Transverse colon (tissue), 4 donors: Measurements from ENCODE around the gene PPL. TPM values are rescaled to one million over a fixed set of nuclear protein-coding genes. Genes with fewer than 3 reads are reported as not detected.

Experiments used
- DNase-seq: peaks from one replicate; pipeline ENCODE4 v3.0.0-alpha.2; 2019
- H3K27ac ChIP-seq, 4 donors: fragments of 200-600 bp; sonication (generic); 2 replicates each; pipeline ENCODE4 v1.5.1; 2016 to 2018; ENCODE audit warnings: inconsistent platforms in 4 of 4
- H3K27me3 ChIP-seq: fragments of 200-600 bp; sonication (generic); 2 replicates; pipeline ENCODE4 v1.5.1; 2017; ENCODE audit warnings: inconsistent platforms
- H3K36me3 ChIP-seq, 4 donors: fragments of 200-600 bp; sonication (generic); 2 replicates each; pipeline ENCODE4 v1.5.1; 2017 to 2019; ENCODE audit warnings: inconsistent platforms in 4 of 4
- H3K4me1 ChIP-seq, 4 donors: fragments of 200-600 bp; sonication (generic); 2 replicates each; pipeline ENCODE4 v1.5.1; 2017 to 2020; ENCODE audit warnings: inconsistent platforms in 4 of 4
- H3K4me3 ChIP-seq, 4 donors: fragments of 200-600 bp; sonication (generic); 1 replicate in 1 of 4; 2 replicates in 3 of 4; pipeline versions ENCODE4 v1.5.1 to v1.6.1; 2017 to 2019; ENCODE audit warnings: inconsistent platforms in 4 of 4
- H3K9me3 ChIP-seq, 2 donors: fragments of 200-600 bp; sonication (generic); 2 replicates each; pipeline ENCODE4 v1.5.1; 2017 to 2019; ENCODE audit warnings: inconsistent platforms in 2 of 2
- EP300 ChIP-seq: sonication (generic); formaldehyde crosslinking; IDR thresholded peaks from one replicate; pipeline ENCODE4 v1.6.1; 2017; ENCODE audit warnings: antibody characterized with exemption, low read depth
- POLR2A ChIP-seq: fragments of 450-650 bp; IDR thresholded peaks from one replicate; pipeline ENCODE4 v1.6.1; 2016; ENCODE audit warnings: antibody characterized with exemption, mild to moderate bottlenecking, moderate library complexity
- POLR2AphosphoS5 ChIP-seq, 3 donors: sonication (generic); formaldehyde crosslinking; IDR thresholded peaks; one replicate each; pipeline ENCODE4 v1.6.1; 2016; ENCODE audit warnings: antibody characterized with exemption in 3 of 3
- WGBS, 2 donors: methylation state at CpG; one replicate each; pipeline ENCODE4 v1.1.5; 2018; ENCODE audit warnings: low coverage in 1 of 2; 5-methylcytosine and 5-hydroxymethylcytosine counted together
- in situ Hi-C, 4 donors: fragments of 200-750 bp; cut with MboI; loops; one replicate each; pipeline versions ENCODE4 v1.15.0 to v1.15.1; 2017; ENCODE audit warnings: low sequenced_read_pairs in 3 of 4, low pct_ligation_motif_present in 1 of 4, low pct_unique_long_range_greater_than_20kb in 1 of 4
- intact Hi-C: fragments of 100-400 bp; cut with DNase I; formaldehyde crosslinking; loops from one replicate; pipeline ENCODE4 v1.15.1; 2023; ENCODE audit warnings: low total_unique reads
- total RNA-seq, 4 donors: library from RNA; depleted of rRNA; stranded (reverse); fragments of >200 nt; gene quantifications; one replicate each; pipeline ENCODE4 v1.1.0, GENCODE V29; 2016
- TF ChIP-seq, protein P1 (sequence below), 5 experiments: fragments of 200-600 bp in 3 of 5; fragments of 450-650 bp in 2 of 5; sonication (generic) in 3 of 5; IDR thresholded peaks; 1 replicate in 2 of 5; 2 replicates in 3 of 5; pipeline ENCODE4 v1.5.1; 2016 to 2017; ENCODE audit warnings: antibody characterized with exemption in 5 of 5, inconsistent platforms in 3 of 5, mild to moderate bottlenecking in 2 of 5, moderate library complexity in 1 of 5

Gene PPL
- total RNA-seq, 4 donors from 2014 or later = 13.5 to 28.8 (median 22.8) TPM

- WGBS, 2 donors = 60 to 93% methylated on average over 5 to 16 of the region's 16 CpGs
- in situ Hi-C loops = no loop called here
Measured at GRCh38 chr16:4937782-4938682, 1.1 kb upstream of the PPL start.

GRCh38 chr16:4936181-4936990 is 562 bp downstream of the PPL start:
- DNase-seq = peak; percentile 46
- intact Hi-C loops (no loop called here), in situ Hi-C loops (no loop called here)
- H3K27me3 ChIP-seq = peaks cover 13% of the 10 kb centered on the region
- H3K4me1 ChIP-seq = peaks cover 3 to 25% (median 20%) of the 10 kb centered on the region in 4 donors
- no peaks in the 10 kb centered on the region for H3K36me3 ChIP-seq
- 0 to 1% methylated on average over 3 to 50 of the region's 64 CpGs for WGBS, 2 donors
- H3K27ac ChIP-seq = peak overlapping the region; percentile 78 to 87 (median 82)
- H3K9me3 ChIP-seq = no peaks in the 10 kb centered on the region
- no peak for TF ChIP-seq POLR2AphosphoS5 (IDR thresholded peaks at IDR 0.05)
- TF ChIP-seq, protein P1, sequence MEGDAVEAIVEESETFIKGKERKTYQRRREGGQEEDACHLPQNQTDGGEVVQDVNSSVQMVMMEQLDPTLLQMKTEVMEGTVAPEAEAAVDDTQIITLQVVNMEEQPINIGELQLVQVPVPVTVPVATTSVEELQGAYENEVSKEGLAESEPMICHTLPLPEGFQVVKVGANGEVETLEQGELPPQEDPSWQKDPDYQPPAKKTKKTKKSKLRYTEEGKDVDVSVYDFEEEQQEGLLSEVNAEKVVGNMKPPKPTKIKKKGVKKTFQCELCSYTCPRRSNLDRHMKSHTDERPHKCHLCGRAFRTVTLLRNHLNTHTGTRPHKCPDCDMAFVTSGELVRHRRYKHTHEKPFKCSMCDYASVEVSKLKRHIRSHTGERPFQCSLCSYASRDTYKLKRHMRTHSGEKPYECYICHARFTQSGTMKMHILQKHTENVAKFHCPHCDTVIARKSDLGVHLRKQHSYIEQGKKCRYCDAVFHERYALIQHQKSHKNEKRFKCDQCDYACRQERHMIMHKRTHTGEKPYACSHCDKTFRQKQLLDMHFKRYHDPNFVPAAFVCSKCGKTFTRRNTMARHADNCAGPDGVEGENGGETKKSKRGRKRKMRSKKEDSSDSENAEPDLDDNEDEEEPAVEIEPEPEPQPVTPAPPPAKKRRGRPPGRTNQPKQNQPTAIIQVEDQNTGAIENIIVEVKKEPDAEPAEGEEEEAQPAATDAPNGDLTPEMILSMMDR (IDR thresholded peaks at IDR 0.05) = peak in 3 of 5 experiments; percentile 23 to 41 (median 37)
- peak overlapping the region; percentile 48 to 82 (median 60) for H3K4me3 ChIP-seq

More at GRCh38 chr16:4937782-4938682, 1.1 kb upstream of the PPL start:
- H3K27ac ChIP-seq = peak overlapping the region; percentile 78 to 87 (median 82)
- H3K4me3 ChIP-seq = peak overlapping the region in 1 of 4 donors; percentile 82
- DNase-seq = peak; percentile 64
- peaks cover 7 to 32% (median 22%) of the 10 kb centered on the region in 4 donors for H3K4me1 ChIP-seq
- intact Hi-C loops = no loop called here
- H3K9me3 ChIP-seq = no peaks in the 10 kb centered on the region
- TF ChIP-seq EP300 (no peak), POLR2AphosphoS5 (IDR thresholded peaks at IDR 0.05) (no peak), POLR2A (no peak)
- TF ChIP-seq, protein P1 (IDR thresholded peaks at IDR 0.05) = no peak
- H3K27me3 ChIP-seq = peaks cover 13% of the 10 kb centered on the region
- no peaks in the 10 kb centered on the region for H3K36me3 ChIP-seq

DNA sequence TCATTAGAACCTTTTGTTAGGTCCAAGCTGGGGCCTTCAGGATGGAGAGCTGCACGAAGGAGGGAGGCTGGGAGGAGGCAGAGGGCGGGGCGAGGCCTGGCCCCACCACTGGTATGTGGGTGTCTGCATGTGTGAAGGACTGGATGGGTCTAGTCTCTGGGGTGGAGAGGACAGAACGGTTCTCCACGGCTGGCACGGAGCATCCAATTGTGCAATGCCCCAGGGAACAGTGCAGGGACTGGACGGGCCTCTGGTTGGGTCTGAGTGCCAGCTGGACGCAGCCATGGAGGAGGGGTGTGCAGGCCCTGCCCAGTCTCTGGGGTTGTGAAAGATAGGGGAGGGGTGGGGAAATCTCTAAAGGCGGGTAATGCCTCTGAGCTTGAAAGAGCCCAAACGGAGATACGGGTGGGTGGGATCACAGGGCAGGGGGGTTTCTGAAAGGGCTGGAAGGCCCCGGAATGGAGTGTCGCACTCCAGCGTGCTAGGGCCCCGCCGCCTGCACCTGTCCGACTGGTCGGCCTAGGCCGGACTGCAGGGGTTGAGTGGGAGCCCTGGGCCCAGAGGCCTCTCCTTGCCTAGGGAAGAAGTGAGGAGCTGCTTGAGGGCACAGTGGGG is 1.6 kb downstream of the PPL start:
- Histone ChIP-seq H3K4me1 (peaks cover 3 to 25% (median 20%) of the 10 kb centered on the region in 4 donors), H3K4me3 (peak overlapping the region in 2 of 4 donors; percentile 70 to 82), H3K27me3 (peaks cover 13% of the 10 kb centered on the region), H3K9me3 (no peaks in the 10 kb centered on the region), H3K36me3 (no peaks in the 10 kb centered on the region), H3K27ac (peak overlapping the region in 3 of 4 donors; percentile 26 to 83 (median 78))
- WGBS, 2 donors = 72% methylated on average over 19 of the region's 19 CpGs; no CpG with 5 or more reads in 1 of the 2 donors
- intact Hi-C loops = no loop called here
- peak; percentile 65 for DNase-seq
- TF ChIP-seq EP300 = no peak
- peak; percentile 21 to 68 (median 27) for TF ChIP-seq POLR2AphosphoS5 (IDR thresholded peaks at IDR 0.05)
- in situ Hi-C loops = no loop called here

- Histone ChIP-seq H3K4me3 (no peak overlapping the region), H3K27me3 (peaks cover 13% of the 10 kb centered on the region), H3K4me1 (peaks cover 3 to 25% (median 20%) of the 10 kb centered on the region in 4 donors), H3K9me3 (no peaks in the 10 kb centered on the region), H3K36me3 (no peaks in the 10 kb centered on the region), H3K27ac (no peak overlapping the region)
- WGBS, 2 donors = 93% methylated on average over 6 of the region's 6 CpGs; no CpG with 5 or more reads in 1 of the 2 donors
- intact Hi-C loops (no loop called here), in situ Hi-C loops (no loop called here)
- TF ChIP-seq, protein P1 (IDR thresholded peaks at IDR 0.05) = no peak
- TF ChIP-seq POLR2A (no peak), EP300 (no peak), POLR2AphosphoS5 (IDR thresholded peaks at IDR 0.05) (no peak)
- DNase-seq = no peak
Measured at GRCh38 chr16:4934591-4934990, 2.4 kb downstream of the PPL start.
